ENCODE data around the gene HAPLN2.
A peak's percentile ranks its signal among the peaks of the same experiment; 100 is the strongest.

The HAPLN2 gene

DNA sequence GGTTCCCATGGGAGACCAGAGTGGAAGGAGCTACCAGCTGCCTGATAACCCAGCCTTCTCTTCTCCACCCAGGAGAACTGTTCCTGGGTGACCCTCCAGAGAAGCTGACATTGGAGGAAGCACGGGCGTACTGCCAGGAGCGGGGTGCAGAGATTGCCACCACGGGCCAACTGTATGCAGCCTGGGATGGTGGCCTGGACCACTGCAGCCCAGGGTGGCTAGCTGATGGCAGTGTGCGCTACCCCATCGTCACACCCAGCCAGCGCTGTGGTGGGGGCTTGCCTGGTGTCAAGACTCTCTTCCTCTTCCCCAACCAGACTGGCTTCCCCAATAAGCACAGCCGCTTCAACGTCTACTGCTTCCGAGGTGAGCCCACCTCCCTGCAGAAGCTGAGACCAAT, 29.3 kb downstream of the HAPLN2 start:
- H2BK15ac ChIP-seq (ENCODE audit: low read depth, poor library complexity, severe bottlenecking), result no peak overlapping the region
- DNase-seq, result no peak
- 90% methylated on average over 10 of the region's 10 CpGs for WGBS
- peaks cover 96 to 98% of the 10 kb centered on the region in 2 experiments for H3K27me3 ChIP-seq (ENCODE audit: control insufficient read depth in 1 of 2, insufficient read depth in 1 of 2, low read length in 2 of 2)
- no peak overlapping the region for H3K4me2 ChIP-seq (ENCODE audit: low read length, poor library complexity, severe bottlenecking)
- H2BK12ac ChIP-seq (ENCODE audit: low read length in 2 of 2), result no peak overlapping the region
- no peaks in the 10 kb centered on the region for H3K9me3 ChIP-seq (ENCODE audit: control insufficient read depth, low read length)
- no peak overlapping the region for H2AK5ac ChIP-seq (ENCODE audit: low read length, severe bottlenecking)
- no peak overlapping the region for H4K8ac ChIP-seq (ENCODE audit: low read length)
- H3K14ac ChIP-seq (ENCODE audit: low read length in 2 of 2), result no peak overlapping the region
- H3K36me3 ChIP-seq (ENCODE audit: control insufficient read depth in 1 of 2, insufficient read depth in 2 of 2, low read depth in 1 of 2, low read length in 2 of 2), result no peaks in the 10 kb centered on the region
- no peak overlapping the region for H3K27ac ChIP-seq (ENCODE audit: low read length, poor library complexity, severe bottlenecking)
- no peak overlapping the region for H4K91ac ChIP-seq (ENCODE audit: low read length)
- no peak overlapping the region for H3K23ac ChIP-seq (ENCODE audit: low read length in 2 of 2)
- H3K4ac ChIP-seq (ENCODE audit: low read depth in 1 of 2, low read length in 2 of 2), result no peak overlapping the region
- H3K79me1 ChIP-seq (replicated peaks; ENCODE audit: low read length, poor library complexity, severe bottlenecking), result no peaks in the 10 kb centered on the region
- H2BK5ac ChIP-seq (ENCODE audit: low read depth, low read length, poor library complexity, severe bottlenecking), result no peak overlapping the region
- H3K4me1 ChIP-seq (ENCODE audit: control insufficient read depth, insufficient read depth, low read depth, low read length), result no peaks in the 10 kb centered on the region
- H3K9ac ChIP-seq (ENCODE audit: low read length), result no peak overlapping the region
- peak overlapping the region in 1 of 2 experiments; percentile 7 for H3K4me3 ChIP-seq (ENCODE audit: insufficient read depth in 1 of 2, low read depth in 1 of 2, low read length in 2 of 2)
- H2BK120ac ChIP-seq (ENCODE audit: low read depth, low read length), result no peak overlapping the region
- no peak overlapping the region for H2AFZ ChIP-seq (ENCODE audit: low read depth, low read length)
- no peak overlapping the region for H3K18ac ChIP-seq (ENCODE audit: low read depth in 1 of 2, low read length in 2 of 2)

DNA sequence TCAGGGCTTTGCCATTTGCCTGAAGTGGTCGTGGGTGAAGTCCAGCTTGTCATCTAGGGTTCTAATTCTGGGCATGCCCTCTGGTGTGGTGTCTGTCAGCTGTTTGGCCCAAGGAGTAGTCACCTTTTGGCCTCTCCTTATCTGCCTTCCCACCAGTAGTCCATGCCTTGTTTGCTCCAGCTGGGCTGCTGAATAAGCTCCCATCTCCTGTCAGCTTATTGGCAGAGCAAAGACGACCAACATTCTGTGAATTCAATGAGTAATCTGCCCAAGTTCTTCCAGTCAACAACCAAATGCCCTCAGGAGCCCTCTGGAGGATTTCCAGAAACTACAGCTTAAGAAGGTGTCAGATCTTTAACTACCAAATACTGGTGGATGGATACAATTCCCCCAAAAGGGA, 29.7 kb downstream of the HAPLN2 start:
- no peak overlapping the region for H4K8ac ChIP-seq (ENCODE audit: low read length)
- H3K4me1 ChIP-seq (ENCODE audit: control insufficient read depth, insufficient read depth, low read depth, low read length), result no peaks in the 10 kb centered on the region
- no peak overlapping the region for H2BK15ac ChIP-seq (ENCODE audit: low read depth, poor library complexity, severe bottlenecking)
- no peaks in the 10 kb centered on the region for H3K36me3 ChIP-seq (ENCODE audit: control insufficient read depth in 1 of 2, insufficient read depth in 2 of 2, low read depth in 1 of 2, low read length in 2 of 2)
- no peak overlapping the region for H3K4me2 ChIP-seq (ENCODE audit: low read length, poor library complexity, severe bottlenecking)
- no peak overlapping the region for H4K91ac ChIP-seq (ENCODE audit: low read length)
- H3K14ac ChIP-seq (ENCODE audit: low read length in 2 of 2), result no peak overlapping the region
- no peak overlapping the region for H2AK5ac ChIP-seq (ENCODE audit: low read length, severe bottlenecking)
- 30% methylated on average over 2 of the region's 2 CpGs for WGBS
- no peak overlapping the region for H3K4me3 ChIP-seq (ENCODE audit: insufficient read depth in 1 of 2, low read depth in 1 of 2, low read length in 2 of 2)
- H3K9me3 ChIP-seq (ENCODE audit: control insufficient read depth, low read length), result no peaks in the 10 kb centered on the region
- no peak overlapping the region for H3K4ac ChIP-seq (ENCODE audit: low read depth in 1 of 2, low read length in 2 of 2)
- no peak for DNase-seq
- no peak overlapping the region for H3K23ac ChIP-seq (ENCODE audit: low read length in 2 of 2)
- H2BK120ac ChIP-seq (ENCODE audit: low read depth, low read length), result no peak overlapping the region
- no peak overlapping the region for H3K27ac ChIP-seq (ENCODE audit: low read length, poor library complexity, severe bottlenecking)
- no peak overlapping the region for H2BK12ac ChIP-seq (ENCODE audit: low read length in 2 of 2)
- no peaks in the 10 kb centered on the region for H3K79me1 ChIP-seq (replicated peaks; ENCODE audit: low read length, poor library complexity, severe bottlenecking)
- H3K18ac ChIP-seq (ENCODE audit: low read depth in 1 of 2, low read length in 2 of 2), result no peak overlapping the region
- peaks cover 96 to 98% of the 10 kb centered on the region in 2 experiments for H3K27me3 ChIP-seq (ENCODE audit: control insufficient read depth in 1 of 2, insufficient read depth in 1 of 2, low read length in 2 of 2)
- no peak overlapping the region for H2AFZ ChIP-seq (ENCODE audit: low read depth, low read length)
- H2BK5ac ChIP-seq (ENCODE audit: low read depth, low read length, poor library complexity, severe bottlenecking), result no peak overlapping the region
- no peak overlapping the region for H3K9ac ChIP-seq (ENCODE audit: low read length)

DNA sequence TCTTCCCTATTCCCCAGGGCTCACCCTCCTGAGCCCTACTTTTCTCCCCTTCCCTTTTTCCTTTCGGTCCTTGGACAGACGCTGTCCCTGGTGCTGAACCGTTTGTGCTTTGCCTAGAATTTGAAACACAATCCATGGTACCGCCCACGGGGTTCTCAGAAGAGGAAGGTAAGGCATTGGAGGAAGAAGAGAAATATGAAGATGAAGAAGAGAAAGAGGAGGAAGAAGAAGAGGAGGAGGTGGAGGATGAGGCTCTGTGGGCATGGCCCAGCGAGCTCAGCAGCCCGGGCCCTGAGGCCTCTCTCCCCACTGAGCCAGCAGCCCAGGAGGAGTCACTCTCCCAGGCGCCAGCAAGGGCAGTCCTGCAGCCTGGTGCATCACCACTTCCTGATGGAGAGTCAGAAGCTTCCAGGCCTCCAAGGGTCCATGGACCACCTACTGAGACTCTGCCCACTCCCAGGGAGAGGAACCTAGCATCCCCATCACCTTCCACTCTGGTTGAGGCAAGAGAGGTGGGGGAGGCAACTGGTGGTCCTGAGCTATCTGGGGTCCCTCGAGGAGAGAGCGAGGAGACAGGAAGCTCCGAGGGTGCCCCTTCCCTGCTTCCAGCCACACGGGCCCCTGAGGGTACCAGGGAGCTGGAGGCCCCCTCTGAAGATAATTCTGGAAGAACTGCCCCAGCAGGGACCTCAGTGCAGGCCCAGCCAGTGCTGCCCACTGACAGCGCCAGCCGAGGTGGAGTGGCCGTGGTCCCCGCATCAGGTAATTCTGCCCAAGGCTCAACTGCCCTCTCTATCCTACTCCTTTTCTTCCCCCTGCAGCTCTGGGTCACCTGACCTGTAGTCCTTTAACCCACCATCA, 33.1 kb downstream of the HAPLN2 start:
- H3K4me1 ChIP-seq (ENCODE audit: control insufficient read depth, insufficient read depth, low read depth, low read length), result peaks cover 8% of the 10 kb centered on the region
- peaks cover 94 to 96% of the 10 kb centered on the region in 2 experiments for H3K27me3 ChIP-seq (ENCODE audit: control insufficient read depth in 1 of 2, insufficient read depth in 1 of 2, low read length in 2 of 2)
- no peak overlapping the region for H4K91ac ChIP-seq (ENCODE audit: low read length)
- H3K9ac ChIP-seq (ENCODE audit: low read length), result no peak overlapping the region
- H4K8ac ChIP-seq (ENCODE audit: low read length), result no peak overlapping the region
- no peaks in the 10 kb centered on the region for H3K9me3 ChIP-seq (ENCODE audit: control insufficient read depth, low read length)
- WGBS, result 51% methylated on average over 16 of the region's 16 CpGs
- peaks cover 4% of the 10 kb centered on the region for H3K79me1 ChIP-seq (replicated peaks; ENCODE audit: low read length, poor library complexity, severe bottlenecking)
- no peaks in the 10 kb centered on the region for H3K36me3 ChIP-seq (ENCODE audit: control insufficient read depth in 1 of 2, insufficient read depth in 2 of 2, low read depth in 1 of 2, low read length in 2 of 2)
- H3K23ac ChIP-seq (ENCODE audit: low read length in 2 of 2), result no peak overlapping the region
- no peak overlapping the region for H2AFZ ChIP-seq (ENCODE audit: low read depth, low read length)
- no peak overlapping the region for H3K18ac ChIP-seq (ENCODE audit: low read depth in 1 of 2, low read length in 2 of 2)
- H3K4ac ChIP-seq (ENCODE audit: low read depth in 1 of 2, low read length in 2 of 2), result no peak overlapping the region
- no peak overlapping the region for H3K4me3 ChIP-seq (ENCODE audit: insufficient read depth in 1 of 2, low read depth in 1 of 2, low read length in 2 of 2)
- no peak overlapping the region for H3K27ac ChIP-seq (ENCODE audit: low read length, poor library complexity, severe bottlenecking)
- no peak overlapping the region for H2BK120ac ChIP-seq (ENCODE audit: low read depth, low read length)
- no peak overlapping the region for H2BK15ac ChIP-seq (ENCODE audit: low read depth, poor library complexity, severe bottlenecking)
- no peak overlapping the region for H2BK12ac ChIP-seq (ENCODE audit: low read length in 2 of 2)
- no peak overlapping the region for H3K14ac ChIP-seq (ENCODE audit: low read length in 2 of 2)
- no peak overlapping the region for H2BK5ac ChIP-seq (ENCODE audit: low read depth, low read length, poor library complexity, severe bottlenecking)
- peak; percentile 65 for DNase-seq
- no peak overlapping the region for H2AK5ac ChIP-seq (ENCODE audit: low read length, severe bottlenecking)
- H3K4me2 ChIP-seq (ENCODE audit: low read length, poor library complexity, severe bottlenecking), result no peak overlapping the region

DNA sequence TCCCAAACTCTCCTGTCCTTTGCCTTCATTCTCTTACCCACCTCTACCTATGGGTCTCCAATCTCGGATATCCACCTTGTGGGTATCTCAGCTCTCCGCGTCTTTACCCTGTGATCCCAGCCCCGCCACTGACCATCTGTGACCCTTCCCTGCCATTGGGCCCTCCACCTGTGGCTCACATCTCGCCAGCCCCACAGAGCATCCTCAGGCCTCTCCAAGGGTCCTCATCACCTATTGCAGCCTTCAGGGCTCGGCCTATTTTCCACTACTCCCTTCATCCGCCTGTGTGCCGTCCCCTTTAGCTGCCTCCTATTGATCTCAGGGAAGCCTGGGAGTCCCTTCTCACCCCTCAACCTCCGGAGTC, 33.8 kb downstream of the HAPLN2 start:
- Histone ChIP-seq H3K14ac (ENCODE audit: low read length in 2 of 2) (no peak overlapping the region), H3K4me3 (ENCODE audit: insufficient read depth in 1 of 2, low read depth in 1 of 2, low read length in 2 of 2) (no peak overlapping the region), H3K9me3 (ENCODE audit: control insufficient read depth, low read length) (no peaks in the 10 kb centered on the region), H2BK15ac (ENCODE audit: low read depth, poor library complexity, severe bottlenecking) (no peak overlapping the region), H4K8ac (ENCODE audit: low read length) (no peak overlapping the region), H3K4ac (ENCODE audit: low read depth in 1 of 2, low read length in 2 of 2) (no peak overlapping the region), H3K27ac (ENCODE audit: low read length, poor library complexity, severe bottlenecking) (no peak overlapping the region), H2BK12ac (ENCODE audit: low read length in 2 of 2) (no peak overlapping the region), H3K79me1 (replicated peaks; ENCODE audit: low read length, poor library complexity, severe bottlenecking) (peaks cover 4% of the 10 kb centered on the region), H3K4me1 (ENCODE audit: control insufficient read depth, insufficient read depth, low read depth, low read length) (peaks cover 13% of the 10 kb centered on the region), H3K18ac (ENCODE audit: low read depth in 1 of 2, low read length in 2 of 2) (no peak overlapping the region), H2BK5ac (ENCODE audit: low read depth, low read length, poor library complexity, severe bottlenecking) (no peak overlapping the region), H3K36me3 (ENCODE audit: control insufficient read depth in 1 of 2, insufficient read depth in 2 of 2, low read depth in 1 of 2, low read length in 2 of 2) (no peaks in the 10 kb centered on the region), H3K9ac (ENCODE audit: low read length) (no peak overlapping the region), H2BK120ac (ENCODE audit: low read depth, low read length) (no peak overlapping the region), H3K27me3 (ENCODE audit: control insufficient read depth in 1 of 2, insufficient read depth in 1 of 2, low read length in 2 of 2) (peaks cover 90 to 91% of the 10 kb centered on the region in 2 experiments), H3K4me2 (ENCODE audit: low read length, poor library complexity, severe bottlenecking) (no peak overlapping the region), H3K23ac (ENCODE audit: low read length in 2 of 2) (no peak overlapping the region), H4K91ac (ENCODE audit: low read length) (no peak overlapping the region), H2AFZ (ENCODE audit: low read depth, low read length) (no peak overlapping the region), H2AK5ac (ENCODE audit: low read length, severe bottlenecking) (no peak overlapping the region)
- DNase-seq, result no peak
- 88% methylated on average over 9 of the region's 9 CpGs for WGBS
